Transverse colon (tissue), 4 donors: ENCODE results near the gene RTEL1. TPM values are rescaled to one million over a fixed set of nuclear protein-coding genes. Genes with fewer than 3 reads are reported as not detected.

Experiments
- DNase-seq: peaks from one replicate; pipeline ENCODE4 v3.0.0-alpha.2; 2019
- H3K27ac ChIP-seq, 4 donors: fragments of 200-600 bp; sonication (generic); 2 replicates each; pipeline ENCODE4 v1.5.1; 2016 to 2018; ENCODE audit warnings: inconsistent platforms in 4 of 4
- H3K27me3 ChIP-seq: fragments of 200-600 bp; sonication (generic); 2 replicates; pipeline ENCODE4 v1.5.1; 2017; ENCODE audit warnings: inconsistent platforms
- H3K36me3 ChIP-seq, 4 donors: fragments of 200-600 bp; sonication (generic); 2 replicates each; pipeline ENCODE4 v1.5.1; 2017 to 2019; ENCODE audit warnings: inconsistent platforms in 4 of 4
- H3K4me1 ChIP-seq, 4 donors: fragments of 200-600 bp; sonication (generic); 2 replicates each; pipeline ENCODE4 v1.5.1; 2017 to 2020; ENCODE audit warnings: inconsistent platforms in 4 of 4
- H3K4me3 ChIP-seq, 4 donors: fragments of 200-600 bp; sonication (generic); 1 replicate in 1 of 4; 2 replicates in 3 of 4; pipeline versions ENCODE4 v1.5.1 to v1.6.1; 2017 to 2019; ENCODE audit warnings: inconsistent platforms in 4 of 4
- H3K9me3 ChIP-seq, 2 donors: fragments of 200-600 bp; sonication (generic); 2 replicates each; pipeline ENCODE4 v1.5.1; 2017 to 2019; ENCODE audit warnings: inconsistent platforms in 2 of 2
- EP300 ChIP-seq: sonication (generic); formaldehyde crosslinking; IDR thresholded peaks from one replicate; pipeline ENCODE4 v1.6.1; 2017; ENCODE audit warnings: antibody characterized with exemption, low read depth
- POLR2A ChIP-seq: fragments of 450-650 bp; IDR thresholded peaks from one replicate; pipeline ENCODE4 v1.6.1; 2016; ENCODE audit warnings: antibody characterized with exemption, mild to moderate bottlenecking, moderate library complexity
- POLR2AphosphoS5 ChIP-seq, 3 donors: sonication (generic); formaldehyde crosslinking; IDR thresholded peaks; one replicate each; pipeline ENCODE4 v1.6.1; 2016; ENCODE audit warnings: antibody characterized with exemption in 3 of 3
- WGBS, 2 donors: methylation state at CpG; one replicate each; pipeline ENCODE4 v1.1.5; 2018; ENCODE audit warnings: low coverage in 1 of 2; 5-methylcytosine and 5-hydroxymethylcytosine counted together
- in situ Hi-C, 4 donors: fragments of 200-750 bp; cut with MboI; loops; one replicate each; pipeline versions ENCODE4 v1.15.0 to v1.15.1; 2017; ENCODE audit warnings: low sequenced_read_pairs in 3 of 4, low pct_ligation_motif_present in 1 of 4, low pct_unique_long_range_greater_than_20kb in 1 of 4
- intact Hi-C: fragments of 100-400 bp; cut with DNase I; formaldehyde crosslinking; loops from one replicate; pipeline ENCODE4 v1.15.1; 2023; ENCODE audit warnings: low total_unique reads
- total RNA-seq, 4 donors: library from RNA; depleted of rRNA; stranded (reverse); fragments of >200 nt; gene quantifications; one replicate each; pipeline ENCODE4 v1.1.0, GENCODE V29; 2016
- TF ChIP-seq, protein P1 (sequence below), 5 experiments: fragments of 200-600 bp in 3 of 5; fragments of 450-650 bp in 2 of 5; sonication (generic) in 3 of 5; IDR thresholded peaks; 1 replicate in 2 of 5; 2 replicates in 3 of 5; pipeline ENCODE4 v1.5.1; 2016 to 2017; ENCODE audit warnings: antibody characterized with exemption in 5 of 5, inconsistent platforms in 3 of 5, mild to moderate bottlenecking in 2 of 5, moderate library complexity in 1 of 5

The RTEL1 gene
- total RNA-seq, 4 donors from 2014 or later, result 18.8 to 84.9 (median 24.1) TPM

- no peak overlapping the region for H3K27ac ChIP-seq
- no peaks in the 10 kb centered on the region for H3K9me3 ChIP-seq
- H3K4me1 ChIP-seq, result peaks cover 11 to 33% (median 19%) of the 10 kb centered on the region in 4 donors
- H3K36me3 ChIP-seq, result no peaks in the 10 kb centered on the region
- intact Hi-C loops, result no loop called here
- WGBS, 2 donors, result 85 to 92% methylated on average over 17 to 37 of the region's 38 CpGs
- H3K4me3 ChIP-seq, result no peak overlapping the region
- no peak for TF ChIP-seq POLR2A
- TF ChIP-seq, protein P1, sequence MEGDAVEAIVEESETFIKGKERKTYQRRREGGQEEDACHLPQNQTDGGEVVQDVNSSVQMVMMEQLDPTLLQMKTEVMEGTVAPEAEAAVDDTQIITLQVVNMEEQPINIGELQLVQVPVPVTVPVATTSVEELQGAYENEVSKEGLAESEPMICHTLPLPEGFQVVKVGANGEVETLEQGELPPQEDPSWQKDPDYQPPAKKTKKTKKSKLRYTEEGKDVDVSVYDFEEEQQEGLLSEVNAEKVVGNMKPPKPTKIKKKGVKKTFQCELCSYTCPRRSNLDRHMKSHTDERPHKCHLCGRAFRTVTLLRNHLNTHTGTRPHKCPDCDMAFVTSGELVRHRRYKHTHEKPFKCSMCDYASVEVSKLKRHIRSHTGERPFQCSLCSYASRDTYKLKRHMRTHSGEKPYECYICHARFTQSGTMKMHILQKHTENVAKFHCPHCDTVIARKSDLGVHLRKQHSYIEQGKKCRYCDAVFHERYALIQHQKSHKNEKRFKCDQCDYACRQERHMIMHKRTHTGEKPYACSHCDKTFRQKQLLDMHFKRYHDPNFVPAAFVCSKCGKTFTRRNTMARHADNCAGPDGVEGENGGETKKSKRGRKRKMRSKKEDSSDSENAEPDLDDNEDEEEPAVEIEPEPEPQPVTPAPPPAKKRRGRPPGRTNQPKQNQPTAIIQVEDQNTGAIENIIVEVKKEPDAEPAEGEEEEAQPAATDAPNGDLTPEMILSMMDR (IDR thresholded peaks at IDR 0.05), result no peak
- TF ChIP-seq EP300, result no peak
- no peak for TF ChIP-seq POLR2AphosphoS5 (IDR thresholded peaks at IDR 0.05)
- DNase-seq, result no peak
- in situ Hi-C loops, result no loop called here
- no peaks in the 10 kb centered on the region for H3K27me3 ChIP-seq
Measured at GRCh38 chr20:63732118-63733095, 74.3 kb downstream of the RTEL1 start.

GRCh38 chr20:63733117-63733516 is 75.0 kb downstream of the RTEL1 start:
- Histone ChIP-seq H3K4me3 (no peak overlapping the region), H3K4me1 (peaks cover 18 to 33% (median 23%) of the 10 kb centered on the region in 4 donors), H3K27ac (no peak overlapping the region), H3K9me3 (no peaks in the 10 kb centered on the region), H3K27me3 (no peaks in the 10 kb centered on the region), H3K36me3 (no peaks in the 10 kb centered on the region)
- no peak for DNase-seq
- in situ Hi-C loops, result no loop called here
- 98 to 100% methylated on average over 1 to 12 of the region's 13 CpGs for WGBS, 2 donors
- no peak for TF ChIP-seq POLR2AphosphoS5 (IDR thresholded peaks at IDR 0.05)
- no peak for TF ChIP-seq EP300
- TF ChIP-seq POLR2A, result no peak
- TF ChIP-seq, protein P1 (IDR thresholded peaks at IDR 0.05), result no peak
- intact Hi-C loops, result no loop called here

- H3K36me3 ChIP-seq, result no peaks in the 10 kb centered on the region
- intact Hi-C loops, result no loop called here
Measured at GRCh38 chr20:63733579-63734081, 75.5 kb downstream of the RTEL1 start.

More at GRCh38 chr20:63733579-63734081, 75.5 kb downstream of the RTEL1 start:
- TF ChIP-seq, protein P1 (IDR thresholded peaks at IDR 0.05), result no peak
- no peak for TF ChIP-seq POLR2A
- no peak for TF ChIP-seq EP300
- TF ChIP-seq POLR2AphosphoS5 (IDR thresholded peaks at IDR 0.05), result no peak
- in situ Hi-C loops, result no loop called here
- DNase-seq, result no peak
- H3K4me3 ChIP-seq, result no peak overlapping the region
- H3K4me1 ChIP-seq, result peaks cover 23 to 33% (median 28%) of the 10 kb centered on the region in 4 donors
- no peak overlapping the region for H3K27ac ChIP-seq
- 81 to 92% methylated on average over 3 to 7 of the region's 18 CpGs for WGBS, 2 donors
- no peaks in the 10 kb centered on the region for H3K27me3 ChIP-seq
- no peaks in the 10 kb centered on the region for H3K9me3 ChIP-seq
